Hematopoietic multipotent progenitor cell treated with erythropoietin and hydrocortisone succinate and interleukin-3 and kit ligand, for 17 days (in vitro differentiated cells): ENCODE data around the gene SEC22C.
"Not testable (repeated sequence)": the region's sequence is repeated elsewhere in the genome, so short reads cannot be mapped to it uniquely, and the experiment has no call there.

Experiments used
- DNase-seq: peaks from one replicate; pipeline ENCODE4 v3.0.0-alpha.2; 2015; ENCODE audit warnings: low spot score

Gene SEC22C

GRCh38 chr3:42579346-42579745 is 2.4 kb downstream of the SEC22C start:
- not testable (repeated sequence) for DNase-seq

- DNase-seq = no peak
These were observed 3.7 kb downstream of the SEC22C start for GRCh38 chr3:42578054-42578453.

GRCh38 chr3:42575137-42575741 is 6.5 kb downstream of the SEC22C start:
- DNase-seq = no peak

GRCh38 chr3:42572278-42572677 is 9.5 kb downstream of the SEC22C start:
- peak; percentile 72 for DNase-seq

- no peak for DNase-seq
These were observed 12.1 kb downstream of the SEC22C start for GRCh38 chr3:42569593-42570142.

GRCh38 chr3:42562047-42562907 is 19.5 kb downstream of the SEC22C start:
- DNase-seq = no peak

- DNase-seq = no peak
These were observed 23.9 kb downstream of the SEC22C start for GRCh38 chr3:42557854-42558253.

- not testable (repeated sequence) for DNase-seq
These were observed 24.9 kb downstream of the SEC22C start for GRCh38 chr3:42556817-42557216.

GRCh38 chr3:42556089-42556632 is 25.6 kb downstream of the SEC22C start:
- no peak for DNase-seq

GRCh38 chr3:42552830-42553229 is 28.9 kb downstream of the SEC22C start:
- DNase-seq = no peak

- DNase-seq = no peak
These were observed 31.5 kb downstream of the SEC22C start for GRCh38 chr3:42550250-42550649.

GRCh38 chr3:42549131-42549530 is 32.6 kb downstream of the SEC22C start:
- DNase-seq = no peak

GRCh38 chr3:42547401-42547945 is 34.3 kb downstream of the SEC22C start:
- peak; percentile 72 for DNase-seq

- DNase-seq = no peak
These were observed 35.0 kb downstream of the SEC22C start for GRCh38 chr3:42546691-42547213.

GRCh38 chr3:42545284-42545900 is 36.4 kb downstream of the SEC22C start:
- DNase-seq = no peak

- no peak for DNase-seq
These were observed 37.1 kb downstream of the SEC22C start for GRCh38 chr3:42544492-42545283.

- no peak for DNase-seq
These were observed 40.7 kb downstream of the SEC22C start for GRCh38 chr3:42541079-42541478.

GRCh38 chr3:42539871-42540714 is 41.7 kb downstream of the SEC22C start:
- DNase-seq = peak; percentile 80

GRCh38 chr3:42537350-42537749 is 44.4 kb downstream of the SEC22C start:
- DNase-seq = no peak
